ENCODE results near the gene ZNF24.

GRCh38 chr18:35379421-35379820 lies 35.2 kb upstream of the ZNF24 start:
- TF ChIP-seq CTCF (IDR thresholded peaks at IDR 0.05; ENCODE audit: low read length) (no peak), EZH2phosphoT487 (IDR thresholded peaks at IDR 0.05; ENCODE audit: low read length) (no peak), EZH2 (optimal IDR thresholded peaks at IDR 0.05; ENCODE audit: low read depth, low read length) (no peak)

All from MM.1S (cell line).